HG02678 (cell line): ENCODE data around the gene IQCB1.
"Not testable (repeated sequence)": the region's sequence is repeated elsewhere in the genome, so short reads cannot be mapped to it uniquely, and the experiment has no call there.

ENCODE experiments used
- ATAC-seq: cut with Tn5 transposase; IDR thresholded peaks from one replicate; pipeline ENCODE4 v1.9.1; 2021; ENCODE audit warnings: mild to moderate bottlenecking, moderate library complexity; ENCODE audit not compliant: unreplicated experiment

The IQCB1 gene, protein sequence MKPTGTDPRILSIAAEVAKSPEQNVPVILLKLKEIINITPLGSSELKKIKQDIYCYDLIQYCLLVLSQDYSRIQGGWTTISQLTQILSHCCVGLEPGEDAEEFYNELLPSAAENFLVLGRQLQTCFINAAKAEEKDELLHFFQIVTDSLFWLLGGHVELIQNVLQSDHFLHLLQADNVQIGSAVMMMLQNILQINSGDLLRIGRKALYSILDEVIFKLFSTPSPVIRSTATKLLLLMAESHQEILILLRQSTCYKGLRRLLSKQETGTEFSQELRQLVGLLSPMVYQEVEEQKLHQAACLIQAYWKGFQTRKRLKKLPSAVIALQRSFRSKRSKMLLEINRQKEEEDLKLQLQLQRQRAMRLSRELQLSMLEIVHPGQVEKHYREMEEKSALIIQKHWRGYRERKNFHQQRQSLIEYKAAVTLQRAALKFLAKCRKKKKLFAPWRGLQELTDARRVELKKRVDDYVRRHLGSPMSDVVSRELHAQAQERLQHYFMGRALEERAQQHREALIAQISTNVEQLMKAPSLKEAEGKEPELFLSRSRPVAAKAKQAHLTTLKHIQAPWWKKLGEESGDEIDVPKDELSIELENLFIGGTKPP

DNA sequence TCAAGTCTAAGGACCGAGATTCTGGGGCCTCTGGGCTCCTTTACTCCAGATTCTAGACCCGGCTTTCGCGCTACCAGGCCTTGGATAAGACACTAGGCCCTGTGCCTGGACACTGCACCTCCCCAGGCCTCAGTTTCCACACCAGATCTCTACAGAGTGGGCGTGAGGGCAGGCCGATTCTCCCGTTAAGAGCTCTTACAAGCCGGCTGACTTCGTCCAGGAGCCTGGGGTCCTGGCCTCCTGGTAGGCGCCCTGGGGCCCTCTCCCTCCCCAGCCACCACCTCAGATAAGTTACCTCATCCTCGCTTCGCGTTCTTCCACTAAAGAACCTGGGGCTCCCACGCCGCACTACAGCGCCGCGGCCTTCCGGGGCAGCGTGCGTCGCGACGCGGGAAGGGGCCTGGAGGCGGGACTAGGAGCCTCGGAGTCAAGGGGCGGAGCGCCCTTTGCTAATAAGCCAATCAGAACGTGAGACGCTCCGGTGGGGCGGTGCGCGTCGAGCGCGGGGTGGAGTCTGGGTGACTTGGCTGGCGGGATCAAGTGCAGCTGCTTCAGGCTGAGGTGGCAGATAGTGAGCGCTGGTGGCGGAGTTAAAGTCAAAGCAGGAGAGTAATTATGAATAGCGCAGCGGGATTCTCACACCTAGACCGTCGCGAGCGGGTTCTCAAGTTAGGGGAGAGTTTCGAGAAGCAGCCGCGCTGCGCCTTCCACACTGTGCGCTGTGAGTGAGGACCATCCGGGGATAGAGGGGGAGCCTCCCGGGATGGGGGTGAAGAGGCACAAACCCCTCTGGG is at the start of gene IQCB1, which contains the start of gene EAF2:
TSS of gene IQCB1 (minus strand) at position 390 of the 794 bp plus-strand sequence. CDS start 6,100 bp downstream, outside the sequence.
TSS of gene EAF2 (plus strand) at position 539 of the 794 bp plus-strand sequence. CDS start at position 616, 77 bp downstream.
- peak; percentile 96 for ATAC-seq

DNA sequence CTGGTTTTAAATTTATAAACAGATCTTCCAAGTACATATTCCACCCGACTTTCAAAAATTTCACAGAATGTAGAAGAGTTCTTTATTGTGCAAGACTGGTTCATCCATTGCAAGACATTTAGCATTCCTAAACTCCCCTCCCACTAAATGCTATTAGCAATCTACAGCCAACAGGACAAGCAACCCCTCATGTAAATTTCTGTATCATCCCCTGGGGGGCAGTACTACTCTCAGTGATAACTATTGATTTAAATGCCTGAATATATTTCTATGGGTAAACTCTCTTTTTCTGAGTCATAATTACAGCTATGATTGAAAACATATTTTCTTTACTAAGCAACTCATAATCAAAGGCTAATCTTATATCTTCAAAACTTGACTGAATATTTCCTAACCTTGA is 48.6 kb upstream of the IQCB1 start:
- ATAC-seq = no peak

DNA sequence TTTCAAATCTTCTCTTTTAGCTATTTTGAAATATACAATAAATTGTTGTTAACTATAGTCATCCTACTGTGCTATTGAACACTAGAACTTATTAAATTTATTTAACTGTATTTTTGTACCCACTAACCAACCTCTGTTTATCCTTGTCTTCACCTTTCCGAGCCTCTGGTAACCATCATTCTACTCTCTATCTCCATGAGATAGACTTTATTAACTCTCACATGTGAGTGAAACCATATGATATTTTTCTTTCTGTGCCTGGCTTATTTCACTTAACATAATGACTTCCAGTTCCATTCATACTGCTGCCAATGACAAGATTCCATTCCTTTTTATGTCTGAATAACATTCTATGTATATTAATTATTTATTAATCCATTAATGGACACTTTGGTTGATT is 43.6 kb upstream of the IQCB1 start:
- no peak for ATAC-seq

- no peak for ATAC-seq
Measured at GRCh38 chr3:121871430-121871829, 36.6 kb upstream of the IQCB1 start.

DNA sequence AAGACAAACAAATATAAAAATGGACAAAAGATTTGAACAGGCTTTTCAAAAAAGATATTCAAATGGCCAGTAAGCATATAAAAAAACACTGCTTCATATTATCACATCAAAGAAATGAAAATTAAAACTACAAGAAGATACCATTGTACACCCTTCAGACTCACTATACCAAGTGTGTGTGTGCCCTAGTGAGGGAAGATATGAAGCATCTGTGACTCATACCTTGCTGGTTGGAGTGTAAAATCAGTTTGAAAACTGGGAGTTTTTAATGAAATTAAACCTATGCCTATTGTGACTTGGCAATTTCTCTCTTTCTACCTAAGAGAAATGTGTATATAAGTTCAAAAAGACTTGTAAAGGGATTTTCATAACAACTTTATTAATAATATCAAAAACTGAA is 35.9 kb upstream of the IQCB1 start:
- ATAC-seq = no peak

DNA sequence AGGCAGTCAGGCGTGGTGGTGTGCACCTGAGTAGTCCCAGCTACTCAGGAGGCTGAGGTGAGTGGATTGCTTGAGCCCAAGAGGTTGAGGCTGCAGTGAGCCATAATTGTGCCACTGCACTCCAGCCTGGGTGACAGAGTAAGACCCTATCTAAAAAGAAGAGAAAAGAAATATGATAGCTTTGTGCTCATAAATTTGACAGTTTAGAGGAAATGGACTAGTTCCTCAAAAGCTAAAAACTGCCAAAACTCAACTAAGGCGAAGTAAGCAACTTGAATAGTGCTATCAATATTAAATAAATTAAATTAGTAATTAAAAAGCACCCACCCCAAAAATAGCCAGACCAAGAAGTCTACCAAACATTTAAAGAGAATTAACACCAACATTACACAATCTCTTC is 34.9 kb upstream of the IQCB1 start:
- no peak for ATAC-seq

DNA sequence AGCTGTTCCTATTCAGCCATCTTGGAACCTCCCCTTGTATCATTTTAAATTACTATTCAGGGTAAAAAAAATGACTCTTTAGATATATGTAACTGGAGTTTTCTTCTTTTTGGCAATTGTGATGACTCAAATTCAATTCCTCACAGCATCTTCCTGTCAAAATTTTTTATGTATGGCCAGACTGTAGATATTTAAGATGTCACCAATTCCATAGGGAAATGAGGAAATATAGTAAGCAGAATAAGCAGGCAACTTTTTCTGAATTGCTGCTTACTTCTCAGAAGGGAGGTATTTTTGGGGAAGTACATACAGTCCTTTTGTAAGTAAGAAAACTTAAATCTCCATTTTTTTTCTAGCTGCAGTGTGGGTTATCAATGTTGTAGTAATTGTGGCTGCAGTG is 28.9 kb upstream of the IQCB1 start:
- ATAC-seq = no peak

- not testable (repeated sequence) for ATAC-seq
Measured at GRCh38 chr3:121863247-121863646, 28.4 kb upstream of the IQCB1 start.

GRCh38 chr3:121857778-121858177 is 22.9 kb upstream of the IQCB1 start:
- ATAC-seq = not testable (repeated sequence)

DNA sequence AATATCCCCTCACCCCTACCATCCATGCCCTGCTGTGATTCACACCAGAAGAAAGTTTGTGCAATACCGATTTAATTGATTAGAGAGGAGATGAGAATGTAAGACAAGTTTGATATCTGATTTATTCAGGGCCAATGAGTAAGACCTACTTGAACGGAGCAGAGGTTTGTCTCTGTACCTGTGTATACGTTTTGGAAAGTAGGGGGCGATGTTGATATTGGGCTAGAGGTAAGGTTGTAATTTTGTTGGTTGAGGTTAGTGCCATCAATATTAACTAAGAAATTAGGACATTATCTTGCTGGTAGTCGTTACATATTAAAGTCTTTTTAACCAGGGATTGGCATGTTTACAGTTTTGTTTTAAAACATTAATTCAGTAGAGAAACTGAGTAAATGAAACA is 20.7 kb upstream of the IQCB1 start:
- ATAC-seq = no peak

DNA sequence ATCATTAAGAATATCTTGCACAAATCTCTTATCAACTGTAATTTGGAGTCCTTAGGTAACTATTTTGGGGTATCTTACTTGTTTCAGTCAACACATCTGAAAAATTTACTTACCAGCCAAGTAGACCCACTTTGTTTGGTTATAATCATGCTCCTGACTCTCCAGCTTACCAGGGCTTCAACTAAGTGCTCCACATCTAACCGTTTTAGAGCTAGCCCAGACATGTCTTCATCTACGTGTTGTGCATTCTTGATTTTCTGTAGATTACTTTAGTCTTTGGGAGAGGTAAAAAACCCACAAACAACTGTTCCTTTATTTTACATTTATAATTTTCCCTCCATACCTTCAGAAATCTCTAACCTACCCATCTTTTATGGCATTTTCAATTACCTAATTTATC is 17.4 kb upstream of the IQCB1 start:
- no peak for ATAC-seq

DNA sequence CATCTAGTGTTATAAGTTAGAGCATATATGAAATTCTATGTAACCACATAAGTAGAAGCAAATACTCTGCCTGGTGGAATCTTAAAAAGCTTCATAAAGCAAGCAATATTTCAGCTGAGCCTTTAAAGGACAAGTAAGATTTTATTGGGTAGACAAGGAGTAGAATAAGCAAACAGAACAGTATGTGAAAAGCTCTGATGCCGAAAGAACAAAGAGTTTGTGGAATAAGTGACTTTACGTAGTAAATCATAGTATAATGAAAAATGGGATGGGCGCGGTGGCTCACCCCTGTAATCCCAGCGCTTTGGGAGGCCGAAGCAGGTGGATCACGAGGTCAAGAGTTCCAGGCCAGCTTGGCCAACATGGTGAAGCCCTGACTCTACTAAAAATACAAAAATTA is 10.0 kb upstream of the IQCB1 start:
- no peak for ATAC-seq

- ATAC-seq = no peak
Measured at GRCh38 chr3:121839962-121840361, 5.1 kb upstream of the IQCB1 start.

DNA sequence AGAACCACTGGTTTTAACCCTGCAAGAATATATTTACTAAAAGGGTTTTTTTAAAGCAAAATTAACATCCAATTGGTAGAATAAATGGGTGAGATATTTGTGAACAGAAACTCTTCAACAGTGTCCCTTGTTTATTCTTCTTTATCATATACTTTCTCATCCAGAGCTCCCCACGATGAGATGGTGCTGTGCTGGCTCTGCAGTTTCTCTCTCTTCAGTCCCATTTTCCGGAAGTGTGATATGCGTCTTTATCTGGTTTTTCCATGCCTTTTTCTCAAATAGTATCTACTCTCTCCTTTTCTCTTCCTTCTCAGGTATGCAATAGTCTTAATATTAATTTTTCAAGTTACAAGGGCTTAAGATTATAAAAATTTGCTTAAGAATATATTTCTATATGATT is 1.6 kb upstream of the IQCB1 start:
- no peak for ATAC-seq

DNA sequence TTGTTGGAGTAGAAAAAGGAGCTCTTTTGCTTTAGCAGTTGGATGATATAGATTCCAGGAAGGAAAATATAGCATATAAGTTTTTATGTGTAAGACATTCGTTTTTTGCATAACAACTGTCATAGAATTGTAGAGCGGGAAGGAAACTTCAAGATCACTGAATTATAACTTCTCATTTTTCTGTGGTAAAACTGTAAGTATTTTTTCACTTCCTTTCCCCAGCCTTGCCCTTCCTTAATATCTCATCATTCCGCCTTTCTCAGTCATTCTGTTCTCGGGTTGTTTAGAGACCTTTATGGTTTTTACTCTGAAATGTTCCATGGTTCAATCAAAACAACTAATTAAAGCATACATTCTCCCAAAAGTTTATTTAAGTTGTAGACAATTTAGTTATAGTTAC is 1.2 kb upstream of the IQCB1 start:
- ATAC-seq = no peak

- ATAC-seq = peak; percentile 23
Measured at GRCh38 chr3:121835465-121835801, 573 bp upstream of the IQCB1 start.

- ATAC-seq = no peak
Measured at GRCh38 chr3:121834157-121834670, 646 bp downstream of the IQCB1 start.

- ATAC-seq = no peak
Measured at GRCh38 chr3:121822973-121823372, 11.9 kb downstream of the IQCB1 start.

GRCh38 chr3:121821421-121822199 is 13.2 kb downstream of the IQCB1 start:
- no peak for ATAC-seq

GRCh38 chr3:121819236-121819635 is 15.6 kb downstream of the IQCB1 start:
- no peak for ATAC-seq

- no peak for ATAC-seq
Measured at GRCh38 chr3:121818578-121818977, 16.3 kb downstream of the IQCB1 start.
